A673 (cell line): Measurements from ENCODE around the gene ZFP28. TPM values are rescaled to one million over a fixed set of nuclear protein-coding genes. Genes with fewer than 3 reads are reported as not detected.

ENCODE experiments used
- BruUV-seq: library from RNA; stranded (reverse); fragments of 400-500 nt; replicated peaks from 2 replicates; lab custom pipeline; 2021; lab: Mats Ljungman, UMichigan
- CTCF ChIA-PET: fragments of 300-600 bp; sonication (Branson Sonifier 250); formaldehyde crosslinking; loops from one replicate; lab custom pipeline; 2022; ENCODE audit warnings: antibody characterized with exemption; lab: Charles Lee
- POLR2A ChIA-PET: fragments of 300-600 bp; sonication (Branson Sonifier 250); formaldehyde crosslinking; loops from one replicate; lab custom pipeline; 2022; ENCODE audit warnings: antibody characterized with exemption; ENCODE audit not compliant: low non-redundant PET; lab: Charles Lee
- DNase-seq: peaks from one replicate; pipeline ENCODE4 v3.0.0-alpha.2; 2015; ENCODE audit warnings: low spot score
- H3K27ac ChIP-seq: fragments of 200-600 bp; sonication (generic); 2 replicates; pipeline ENCODE4 v1.5.1; 2016; ENCODE audit warnings: mixed run types, low read depth, mild to moderate bottlenecking, mixed read lengths, antibody characterized with exemption, low read length; ENCODE audit not compliant: poor library complexity, severe bottlenecking
- H3K27me3 ChIP-seq: fragments of 200-600 bp; sonication (generic); replicated peaks from 2 replicates; pipeline ENCODE4 v1.6.1; 2017; ENCODE audit warnings: mixed run types, low read depth, mild to moderate bottlenecking, mixed read lengths, antibody characterized with exemption, low read length; ENCODE audit not compliant: insufficient read depth, poor library complexity
- H3K36me3 ChIP-seq: fragments of 200-600 bp; sonication (generic); 2 replicates; pipeline ENCODE4 v1.6.1; 2016; ENCODE audit warnings: mixed run types, mild to moderate bottlenecking, mixed read lengths, antibody characterized with exemption, low read length; ENCODE audit not compliant: insufficient read depth, poor library complexity, severe bottlenecking
- H3K4me1 ChIP-seq: fragments of 200-600 bp; sonication (generic); 2 replicates; pipeline ENCODE4 v1.6.1; 2017; ENCODE audit warnings: mixed run types, mild to moderate bottlenecking, mixed read lengths, antibody characterized with exemption, low read length; ENCODE audit not compliant: insufficient read depth, poor library complexity, severe bottlenecking
- H3K4me3 ChIP-seq: fragments of 200-600 bp; sonication (generic); 2 replicates; pipeline ENCODE4 v1.5.1; 2016; ENCODE audit warnings: low read depth, mixed run types, mild to moderate bottlenecking, mixed read lengths, low read length; ENCODE audit not compliant: poor library complexity, severe bottlenecking
- H3K9me3 ChIP-seq: fragments of 200-600 bp; sonication (generic); 2 replicates; pipeline ENCODE4 v1.6.1; 2016; ENCODE audit warnings: mixed run types, low read depth, mild to moderate bottlenecking, mixed read lengths, antibody characterized with exemption, low read length; ENCODE audit not compliant: poor library complexity, severe bottlenecking
- CTCF ChIP-seq: fragments of 300-800, 200-600 bp; sonication (generic); conservative IDR thresholded peaks from 2 replicates; pipeline ENCODE4 v1.5.1; 2017; ENCODE audit warnings: low read depth, mild to moderate bottlenecking, antibody characterized with exemption, low read length, moderate library complexity, mixed read lengths
- EZH2 ChIP-seq: fragments of 200-600 bp; sonication (generic); IDR thresholded peaks from 2 replicates; pipeline ENCODE4 v1.6.1; 2017; ENCODE audit warnings: borderline replicate concordance, low read depth, mild to moderate bottlenecking, mixed read lengths, antibody characterized with exemption, low read length; ENCODE audit not compliant: poor library complexity, severe bottlenecking
- intact Hi-C: fragments of 100-400 bp; cut with micrococcal nuclease; formaldehyde crosslinking; loops from one replicate; pipeline ENCODE4 v1.10.0; 2022; ENCODE audit not compliant: unreplicated experiment
- total RNA-seq: library from RNA; stranded (reverse); gene quantifications from 2 replicates; pipeline ENCODE4 v1.2.3, GENCODE V29; 2021

The ZFP28 gene
- total RNA-seq, 1 experiment from 2014 or later: 8.6 TPM

GRCh38 chr19:56597696-56598095 lies 58.9 kb downstream of the ZFP28 start:
- H3K27ac ChIP-seq: no peak overlapping the region
- no TSS peak for BruUV-seq
- POLR2A ChIA-PET: no interaction called here
- CTCF ChIA-PET: no interaction called here
- no peak for DNase-seq
- peaks cover 12% of the 10 kb centered on the region for H3K9me3 ChIP-seq
- H3K36me3 ChIP-seq: peaks cover 36% of the 10 kb centered on the region
- H3K27me3 ChIP-seq: no peaks in the 10 kb centered on the region
- intact Hi-C loops: no loop called here
- H3K4me1 ChIP-seq: no peaks in the 10 kb centered on the region
- no peak overlapping the region for H3K4me3 ChIP-seq
- TF ChIP-seq CTCF (no peak), EZH2 (no peak)

- Histone ChIP-seq H3K27ac (no peak overlapping the region), H3K4me3 (no peak overlapping the region), H3K4me1 (no peaks in the 10 kb centered on the region), H3K9me3 (peaks cover 48% of the 10 kb centered on the region), H3K27me3 (no peaks in the 10 kb centered on the region), H3K36me3 (peaks cover 50% of the 10 kb centered on the region)
- DNase-seq: no peak
- TF ChIP-seq CTCF (no peak), EZH2 (no peak)
- intact Hi-C loops: no loop called here
- POLR2A ChIA-PET: no interaction called here
- no TSS peak for BruUV-seq
- CTCF ChIA-PET: no interaction called here
These were observed 62.6 kb downstream of the ZFP28 start for GRCh38 chr19:56601375-56601774.

DNA sequence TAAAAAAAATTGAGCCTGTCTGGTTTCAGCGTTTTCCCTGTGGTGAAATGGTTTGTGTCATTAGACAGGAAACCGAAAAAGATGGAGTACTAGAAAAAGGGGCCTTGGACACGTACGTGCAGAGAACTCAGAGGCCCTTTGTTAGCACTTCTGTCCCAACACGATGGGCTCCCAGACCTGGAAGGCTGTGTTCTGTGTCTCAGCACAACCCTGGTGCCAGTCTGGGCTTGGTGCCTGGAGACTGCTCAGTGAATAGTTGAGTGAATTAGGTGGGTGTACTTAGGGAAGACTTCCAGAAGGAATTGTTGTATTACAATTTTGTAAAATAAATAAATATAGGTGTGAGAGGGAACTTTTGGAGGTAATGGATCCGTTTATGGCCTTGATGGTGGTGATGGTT lies 65.1 kb downstream of the ZFP28 start:
- Histone ChIP-seq H3K27me3 (no peaks in the 10 kb centered on the region), H3K4me1 (no peaks in the 10 kb centered on the region), H3K4me3 (no peak overlapping the region), H3K9me3 (peaks cover 51% of the 10 kb centered on the region), H3K27ac (no peak overlapping the region), H3K36me3 (peaks cover 38% of the 10 kb centered on the region)
- no peak for TF ChIP-seq EZH2
- no peak for TF ChIP-seq CTCF
- CTCF ChIA-PET: no interaction called here
- no TSS peak for BruUV-seq
- no peak for DNase-seq
- POLR2A ChIA-PET: no interaction called here
- intact Hi-C loops: no loop called here

Other genes with a start within 250 kb of the ZFP28 start
- gene ZSCAN5A, start 224.1 kb upstream of the ZFP28 start, total RNA-seq: 15.5 and 18.8 TPM in 2 replicates
- gene ZNF582, start 145.4 kb upstream of the ZFP28 start, total RNA-seq: 2.7 and 3.0 TPM in 2 replicates
- 4.5 and 6.3 TPM in 2 replicates for gene ZNF583, start 134.6 kb upstream of the ZFP28 start, total RNA-seq
- 3.9 and 7.8 TPM in 2 replicates for gene ZNF667, start 61.6 kb upstream of the ZFP28 start, total RNA-seq
- 1.6 and 2.9 TPM in 2 replicates for gene ZNF471, start 31.1 kb upstream of the ZFP28 start, total RNA-seq
- gene ZNF470, start 28.5 kb downstream of the ZFP28 start, total RNA-seq: 5.0 and 5.1 TPM in 2 replicates
- 12.6 and 13.7 TPM in 2 replicates for gene ZNF71, start 56.4 kb downstream of the ZFP28 start, total RNA-seq
- 0.52 and 0.76 TPM in 2 replicates for gene SMIM17, start 104.2 kb downstream of the ZFP28 start, total RNA-seq
- 3.2 and 4.6 TPM in 2 replicates for gene ZNF835, start 132.8 kb downstream of the ZFP28 start, total RNA-seq